DND-41 (cell line): Measurements from ENCODE around the gene OSBPL10.

ENCODE experiments used
- ATAC-seq: fragments of 200-7000 bp; cut with Tn5 transposase; 3 replicates; pipeline ENCODE4 v1.9.1; 2021; ENCODE audit warnings: low read depth; ENCODE audit not compliant: insufficient read depth
- DNase-seq: peaks from one replicate; pipeline ENCODE4 v3.0.0-alpha.2; 2020
- H2AFZ ChIP-seq: 2 replicates; pipeline ENCODE4 v1.6.0; 2012; ENCODE audit warnings: low read depth, low read length
- H3K27ac ChIP-seq: 2 replicates; pipeline ENCODE4 v1.5.1; 2012; ENCODE audit warnings: low read length, inconsistent platforms
- H3K27me3 ChIP-seq: fragments of 200-600 bp; sonication (generic); 2 replicates; pipeline ENCODE4 v1.6.0; 2012; ENCODE audit warnings: low read length, mild to moderate bottlenecking, inconsistent platforms; ENCODE audit not compliant: insufficient read depth, poor library complexity
- H3K36me3 ChIP-seq: 2 replicates; pipeline ENCODE4 v1.5.1; 2012; ENCODE audit warnings: low read length, inconsistent platforms; ENCODE audit not compliant: insufficient read depth
- H3K4me1 ChIP-seq: 2 replicates; pipeline ENCODE4 v1.5.1; 2012; ENCODE audit warnings: mild to moderate bottlenecking, low read length; ENCODE audit not compliant: insufficient read depth
- H3K4me2 ChIP-seq: 2 replicates; pipeline ENCODE4 v1.6.0; 2012; ENCODE audit warnings: mild to moderate bottlenecking, moderate library complexity, low read length, inconsistent platforms; ENCODE audit not compliant: insufficient read depth
- H3K4me3 ChIP-seq, 2 experiments: fragments of 200-600 bp in 1 of 2; shearing (Covaris generic) in 1 of 2; 2 replicates each; pipeline ENCODE4 v1.5.1; 2012 to 2016; ENCODE audit warnings: inconsistent platforms in 2 of 2, low read length in 2 of 2, mild to moderate bottlenecking in 2 of 2, low read depth in 1 of 2, moderate library complexity in 1 of 2
- H3K79me2 ChIP-seq: 2 replicates; pipeline ENCODE4 v1.6.0; 2012; ENCODE audit warnings: low read length, inconsistent platforms; ENCODE audit not compliant: insufficient read depth
- H3K9ac ChIP-seq: 2 replicates; pipeline ENCODE4 v1.6.0; 2012; ENCODE audit warnings: low read depth, mild to moderate bottlenecking, inconsistent platforms, low read length, moderate library complexity
- H3K9me3 ChIP-seq: 2 replicates; pipeline ENCODE4 v1.5.1; 2012; ENCODE audit warnings: low read length, moderate library complexity, mild to moderate bottlenecking, inconsistent platforms; ENCODE audit not compliant: insufficient read depth, severe bottlenecking
- H4K20me1 ChIP-seq: 2 replicates; pipeline ENCODE4 v1.6.0; 2012; ENCODE audit warnings: low read length; ENCODE audit not compliant: insufficient read depth
- CTCF ChIP-seq: IDR thresholded peaks from 2 replicates; pipeline ENCODE4 v1.5.1; 2012; ENCODE audit warnings: borderline replicate concordance, low read length, moderate library complexity, mild to moderate bottlenecking; ENCODE audit not compliant: poor library complexity, severe bottlenecking; ENCODE audit errors: extremely low read depth
- EZH2 ChIP-seq: IDR thresholded peaks from 3 replicates; pipeline ENCODE4 v1.6.1; 2012; ENCODE audit warnings: borderline replicate concordance, low read depth, mild to moderate bottlenecking, moderate library complexity, low read length, inconsistent platforms; ENCODE audit not compliant: severe bottlenecking

Gene OSBPL10

DNA sequence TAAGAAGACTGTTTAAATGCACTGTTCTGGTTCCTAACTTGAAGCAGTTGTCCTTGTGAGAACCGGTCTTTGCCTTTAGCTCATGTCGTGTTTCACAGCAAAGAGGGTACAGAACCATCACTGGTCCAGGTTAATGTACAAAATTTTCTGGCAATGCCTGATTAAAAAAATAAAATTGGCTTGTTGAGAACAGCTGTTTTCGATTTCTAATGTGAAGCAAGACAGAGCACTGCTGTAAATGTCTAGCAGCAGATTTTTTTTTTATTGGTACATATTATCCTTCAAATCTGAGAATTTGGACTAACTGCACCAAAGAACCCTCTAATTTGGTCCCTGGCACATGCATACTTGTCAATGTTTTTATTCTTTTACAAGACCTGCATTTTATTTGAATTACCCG is 345.0 kb downstream of the OSBPL10 start:
- Histone ChIP-seq H2AFZ (no peak overlapping the region), H3K36me3 (peaks cover 59% of the 10 kb centered on the region), H3K4me3 (no peak overlapping the region), H3K4me1 (peaks cover 29% of the 10 kb centered on the region), H3K79me2 (no peaks in the 10 kb centered on the region), H3K4me2 (no peak overlapping the region), H3K9ac (no peak overlapping the region), H3K27me3 (no peaks in the 10 kb centered on the region), H4K20me1 (no peaks in the 10 kb centered on the region), H3K9me3 (no peaks in the 10 kb centered on the region), H3K27ac (no peak overlapping the region)
- no peak for TF ChIP-seq CTCF
- no peak for TF ChIP-seq EZH2
- DNase-seq (no peak), ATAC-seq (no peak)

- 0 out of 2 replicates have a peak overlapping the region, but pooled peaks have one; percentile 9 for H3K27ac ChIP-seq
- H3K9ac ChIP-seq, result no peak overlapping the region
- H3K4me2 ChIP-seq, result no peak overlapping the region
- H3K27me3 ChIP-seq, result no peaks in the 10 kb centered on the region
- peaks cover 64% of the 10 kb centered on the region for H3K36me3 ChIP-seq
- DNase-seq, result no peak
- TF ChIP-seq CTCF, result no peak
- no peak for TF ChIP-seq EZH2
- H4K20me1 ChIP-seq, result no peaks in the 10 kb centered on the region
- no peak overlapping the region for H2AFZ ChIP-seq
- peak; percentile 37; the same call in 1 of the 3 replicates for ATAC-seq
- no peaks in the 10 kb centered on the region for H3K9me3 ChIP-seq
- H3K4me1 ChIP-seq, result peaks cover 29% of the 10 kb centered on the region
- H3K4me3 ChIP-seq, result no peak overlapping the region
- H3K79me2 ChIP-seq, result no peaks in the 10 kb centered on the region
Measured at GRCh38 chr3:31635545-31635944, 345.5 kb downstream of the OSBPL10 start.

DNA sequence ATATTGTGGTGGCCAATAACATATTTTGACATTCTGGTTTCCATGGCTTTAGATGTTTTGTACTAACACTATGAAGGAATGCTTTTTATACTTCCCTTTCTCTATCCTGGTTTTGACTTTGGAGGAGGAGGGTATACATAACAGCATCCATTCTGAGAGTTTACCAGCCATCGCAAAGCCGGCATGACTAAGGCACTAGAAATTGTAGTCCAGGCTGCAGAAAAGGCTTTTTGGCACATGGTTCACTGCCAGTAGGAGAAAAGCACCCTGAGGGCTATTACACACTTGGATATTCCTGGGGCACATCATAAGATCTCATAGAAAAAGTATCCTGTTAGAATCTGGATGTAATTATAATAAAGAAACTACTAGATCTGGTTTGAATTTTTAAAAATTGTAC is 346.6 kb downstream of the OSBPL10 start:
- no peaks in the 10 kb centered on the region for H4K20me1 ChIP-seq
- H3K27me3 ChIP-seq, result no peaks in the 10 kb centered on the region
- TF ChIP-seq CTCF (no peak), EZH2 (no peak)
- H2AFZ ChIP-seq, result no peak overlapping the region
- no peak overlapping the region for H3K27ac ChIP-seq
- H3K9ac ChIP-seq, result no peak overlapping the region
- DNase-seq, result no peak
- no peak overlapping the region for H3K4me2 ChIP-seq
- H3K79me2 ChIP-seq, result no peaks in the 10 kb centered on the region
- H3K4me1 ChIP-seq, result peaks cover 29% of the 10 kb centered on the region
- H3K36me3 ChIP-seq, result peaks cover 75% of the 10 kb centered on the region
- no peak overlapping the region for H3K4me3 ChIP-seq
- no peak for ATAC-seq
- H3K9me3 ChIP-seq, result no peaks in the 10 kb centered on the region

DNA sequence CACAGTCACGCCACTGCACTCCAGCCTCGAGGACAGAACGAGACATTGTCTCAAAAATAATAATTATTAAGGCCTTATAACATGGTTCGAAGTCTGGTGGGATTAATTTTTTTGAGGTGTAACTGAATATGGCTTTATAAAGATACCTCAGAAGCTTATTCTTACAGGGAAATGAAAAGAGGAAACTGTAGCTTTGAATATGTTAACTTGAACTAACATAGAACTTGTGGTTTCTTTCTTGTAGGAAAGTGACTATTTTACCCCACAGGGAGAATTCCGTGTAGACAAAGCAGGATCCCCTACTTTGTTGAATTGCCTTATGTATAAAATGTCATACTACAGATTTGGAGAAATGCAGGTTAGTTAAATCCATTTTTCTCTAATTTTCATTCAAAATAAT is 352.0 kb downstream of the OSBPL10 start:
- H4K20me1 ChIP-seq, result no peaks in the 10 kb centered on the region
- no peak overlapping the region for H3K27ac ChIP-seq
- TF ChIP-seq EZH2, result no peak
- no peak for TF ChIP-seq CTCF
- H3K4me3 ChIP-seq, result no peak overlapping the region
- peaks cover 94% of the 10 kb centered on the region for H3K36me3 ChIP-seq
- 0 out of 2 replicates have a peak, but pooled peaks cover 3% of the 10 kb centered on the region for H3K79me2 ChIP-seq
- no peaks in the 10 kb centered on the region for H3K27me3 ChIP-seq
- H3K4me1 ChIP-seq, result peaks cover under 1% of the 10 kb centered on the region; the same call in 1 of the 2 replicates
- H2AFZ ChIP-seq, result no peak overlapping the region
- H3K4me2 ChIP-seq, result no peak overlapping the region
- DNase-seq, result no peak
- no peak overlapping the region for H3K9ac ChIP-seq
- peak; percentile 36; the same call in 1 of the 3 replicates for ATAC-seq
- no peaks in the 10 kb centered on the region for H3K9me3 ChIP-seq
